ENCODE results near the gene FBXL2.

FBXL2 gene

GRCh38 chr3:33394403-33395054 lies 117.3 kb downstream of the FBXL2 start:
- H3K79me1 ChIP-seq (ENCODE audit: low read length), result no peaks in the 10 kb centered on the region
- no CpG with 5 or more reads among the region's 1 CpG for WGBS (ENCODE audit: extremely low coverage, insufficient coverage, low lambda C conversion rate)
- no peak overlapping the region for H2BK5ac ChIP-seq (ENCODE audit: low read length)
- no peak overlapping the region for H3K56ac ChIP-seq (ENCODE audit: low read length)
- no peak overlapping the region for H4K8ac ChIP-seq (ENCODE audit: low read depth, low read length)
- H2BK120ac ChIP-seq (ENCODE audit: low read depth, low read length), result no peak overlapping the region
- H2BK15ac ChIP-seq (replicated peaks; ENCODE audit: low read depth), result no peak overlapping the region
- no peaks in the 10 kb centered on the region for H3K4me1 ChIP-seq (ENCODE audit: control insufficient read depth, low read depth, low read length)
- H3K4me3 ChIP-seq (ENCODE audit: low read length), result no peak overlapping the region
- H3K27me3 ChIP-seq (ENCODE audit: insufficient read depth, low read length, poor library complexity), result no peaks in the 10 kb centered on the region
- H3K79me2 ChIP-seq (ENCODE audit: control insufficient read depth, insufficient read depth, low read length), result no peaks in the 10 kb centered on the region
- H3K4me2 ChIP-seq (ENCODE audit: low read length), result no peak overlapping the region
- H3K36me3 ChIP-seq (ENCODE audit: control insufficient read depth, insufficient read depth, low read length), result peaks cover 10% of the 10 kb centered on the region
- no peak overlapping the region for H3K27ac ChIP-seq (ENCODE audit: low read depth, low read length)
- H3K23ac ChIP-seq (ENCODE audit: low read length), result no peak overlapping the region
- H4K5ac ChIP-seq (ENCODE audit: low read length), result no peak overlapping the region
- H2AK5ac ChIP-seq (ENCODE audit: low read length), result no peak overlapping the region
- H3K9ac ChIP-seq (ENCODE audit: low read length), result no peak overlapping the region
- no peak overlapping the region for H3K18ac ChIP-seq (ENCODE audit: low read length)
- no peak overlapping the region for H3K4ac ChIP-seq (ENCODE audit: low read depth, low read length)
- no peak for DNase-seq

GRCh38 chr3:33395900-33396299 lies 118.7 kb downstream of the FBXL2 start:
- DNase-seq, result no peak
- no peaks in the 10 kb centered on the region for H3K27me3 ChIP-seq (ENCODE audit: insufficient read depth, low read length, poor library complexity)
- H3K4ac ChIP-seq (ENCODE audit: low read depth, low read length), result no peak overlapping the region
- H3K23ac ChIP-seq (ENCODE audit: low read length), result no peak overlapping the region
- no peak overlapping the region for H2BK5ac ChIP-seq (ENCODE audit: low read length)
- H3K79me1 ChIP-seq (ENCODE audit: low read length), result no peaks in the 10 kb centered on the region
- H2BK15ac ChIP-seq (replicated peaks; ENCODE audit: low read depth), result no peak overlapping the region
- no peak overlapping the region for H3K56ac ChIP-seq (ENCODE audit: low read length)
- no CpG with 5 or more reads among the region's 7 CpGs for WGBS (ENCODE audit: extremely low coverage, insufficient coverage, low lambda C conversion rate)
- H3K4me1 ChIP-seq (ENCODE audit: control insufficient read depth, low read depth, low read length), result no peaks in the 10 kb centered on the region
- no peak overlapping the region for H3K9ac ChIP-seq (ENCODE audit: low read length)
- H3K4me3 ChIP-seq (ENCODE audit: low read length), result no peak overlapping the region
- H3K36me3 ChIP-seq (ENCODE audit: control insufficient read depth, insufficient read depth, low read length), result peaks cover 10% of the 10 kb centered on the region
- H4K8ac ChIP-seq (ENCODE audit: low read depth, low read length), result no peak overlapping the region
- H3K4me2 ChIP-seq (ENCODE audit: low read length), result no peak overlapping the region
- no peak overlapping the region for H3K18ac ChIP-seq (ENCODE audit: low read length)
- no peak overlapping the region for H2BK120ac ChIP-seq (ENCODE audit: low read depth, low read length)
- no peaks in the 10 kb centered on the region for H3K79me2 ChIP-seq (ENCODE audit: control insufficient read depth, insufficient read depth, low read length)
- H4K5ac ChIP-seq (ENCODE audit: low read length), result no peak overlapping the region
- H3K27ac ChIP-seq (ENCODE audit: low read depth, low read length), result no peak overlapping the region
- H2AK5ac ChIP-seq (ENCODE audit: low read length), result no peak overlapping the region

- H4K5ac ChIP-seq (ENCODE audit: low read length), result no peak overlapping the region
- H3K4ac ChIP-seq (ENCODE audit: low read depth, low read length), result no peak overlapping the region
- H3K79me2 ChIP-seq (ENCODE audit: control insufficient read depth, insufficient read depth, low read length), result no peaks in the 10 kb centered on the region
- no peak overlapping the region for H3K27ac ChIP-seq (ENCODE audit: low read depth, low read length)
- H3K79me1 ChIP-seq (ENCODE audit: low read length), result no peaks in the 10 kb centered on the region
- H3K4me3 ChIP-seq (ENCODE audit: low read length), result no peak overlapping the region
- WGBS (ENCODE audit: extremely low coverage, insufficient coverage, low lambda C conversion rate), result no CpG with 5 or more reads among the region's 5 CpGs
- H2BK120ac ChIP-seq (ENCODE audit: low read depth, low read length), result no peak overlapping the region
- H3K4me1 ChIP-seq (ENCODE audit: control insufficient read depth, low read depth, low read length), result no peaks in the 10 kb centered on the region
- no peak overlapping the region for H3K18ac ChIP-seq (ENCODE audit: low read length)
- H3K27me3 ChIP-seq (ENCODE audit: insufficient read depth, low read length, poor library complexity), result no peaks in the 10 kb centered on the region
- H4K8ac ChIP-seq (ENCODE audit: low read depth, low read length), result no peak overlapping the region
- no peak overlapping the region for H3K56ac ChIP-seq (ENCODE audit: low read length)
- no peak for DNase-seq
- no peak overlapping the region for H2BK5ac ChIP-seq (ENCODE audit: low read length)
- H3K36me3 ChIP-seq (ENCODE audit: control insufficient read depth, insufficient read depth, low read length), result peaks cover 12% of the 10 kb centered on the region
- H3K9ac ChIP-seq (ENCODE audit: low read length), result no peak overlapping the region
- no peak overlapping the region for H3K23ac ChIP-seq (ENCODE audit: low read length)
- no peak overlapping the region for H2BK15ac ChIP-seq (replicated peaks; ENCODE audit: low read depth)
- no peak overlapping the region for H3K4me2 ChIP-seq (ENCODE audit: low read length)
- no peak overlapping the region for H2AK5ac ChIP-seq (ENCODE audit: low read length)
Measured at GRCh38 chr3:33398410-33398809, 121.2 kb downstream of the FBXL2 start.

GRCh38 chr3:33401781-33402180 lies 124.5 kb downstream of the FBXL2 start:
- no peak overlapping the region for H3K27ac ChIP-seq (ENCODE audit: low read depth, low read length)
- no peak overlapping the region for H2BK120ac ChIP-seq (ENCODE audit: low read depth, low read length)
- H3K4ac ChIP-seq (ENCODE audit: low read depth, low read length), result no peak overlapping the region
- peaks cover 9% of the 10 kb centered on the region for H3K36me3 ChIP-seq (ENCODE audit: control insufficient read depth, insufficient read depth, low read length)
- H3K4me1 ChIP-seq (ENCODE audit: control insufficient read depth, low read depth, low read length), result no peaks in the 10 kb centered on the region
- no peak overlapping the region for H2BK15ac ChIP-seq (replicated peaks; ENCODE audit: low read depth)
- H3K4me2 ChIP-seq (ENCODE audit: low read length), result no peak overlapping the region
- no peak overlapping the region for H4K5ac ChIP-seq (ENCODE audit: low read length)
- no peaks in the 10 kb centered on the region for H3K27me3 ChIP-seq (ENCODE audit: insufficient read depth, low read length, poor library complexity)
- H3K18ac ChIP-seq (ENCODE audit: low read length), result no peak overlapping the region
- WGBS (ENCODE audit: extremely low coverage, insufficient coverage, low lambda C conversion rate), result no CpG with 5 or more reads among the region's 2 CpGs
- no peak overlapping the region for H3K23ac ChIP-seq (ENCODE audit: low read length)
- H3K4me3 ChIP-seq (ENCODE audit: low read length), result no peak overlapping the region
- no peak overlapping the region for H4K8ac ChIP-seq (ENCODE audit: low read depth, low read length)
- H3K56ac ChIP-seq (ENCODE audit: low read length), result no peak overlapping the region
- no peak overlapping the region for H2AK5ac ChIP-seq (ENCODE audit: low read length)
- no peak overlapping the region for H3K9ac ChIP-seq (ENCODE audit: low read length)
- no peak for DNase-seq
- peaks cover 2% of the 10 kb centered on the region for H3K79me1 ChIP-seq (ENCODE audit: low read length)
- H2BK5ac ChIP-seq (ENCODE audit: low read length), result no peak overlapping the region
- no peaks in the 10 kb centered on the region for H3K79me2 ChIP-seq (ENCODE audit: control insufficient read depth, insufficient read depth, low read length)

- Histone ChIP-seq H3K4me3 (ENCODE audit: low read length) (no peak overlapping the region), H2BK5ac (ENCODE audit: low read length) (no peak overlapping the region), H3K9ac (ENCODE audit: low read length) (no peak overlapping the region), H3K36me3 (ENCODE audit: control insufficient read depth, insufficient read depth, low read length) (peaks cover 9% of the 10 kb centered on the region), H3K23ac (ENCODE audit: low read length) (no peak overlapping the region), H3K79me2 (ENCODE audit: control insufficient read depth, insufficient read depth, low read length) (no peaks in the 10 kb centered on the region), H3K4me1 (ENCODE audit: control insufficient read depth, low read depth, low read length) (no peaks in the 10 kb centered on the region), H3K27ac (ENCODE audit: low read depth, low read length) (no peak overlapping the region), H3K4ac (ENCODE audit: low read depth, low read length) (no peak overlapping the region), H2AK5ac (ENCODE audit: low read length) (no peak overlapping the region), H3K18ac (ENCODE audit: low read length) (no peak overlapping the region), H3K27me3 (ENCODE audit: insufficient read depth, low read length, poor library complexity) (no peaks in the 10 kb centered on the region), H2BK15ac (replicated peaks; ENCODE audit: low read depth) (no peak overlapping the region), H4K8ac (ENCODE audit: low read depth, low read length) (no peak overlapping the region), H3K79me1 (ENCODE audit: low read length) (peaks cover 2% of the 10 kb centered on the region), H3K4me2 (ENCODE audit: low read length) (no peak overlapping the region), H3K56ac (ENCODE audit: low read length) (no peak overlapping the region), H4K5ac (ENCODE audit: low read length) (no peak overlapping the region), H2BK120ac (ENCODE audit: low read depth, low read length) (no peak overlapping the region)
- no peak for DNase-seq
- no CpG with 5 or more reads among the region's 3 CpGs for WGBS (ENCODE audit: extremely low coverage, insufficient coverage, low lambda C conversion rate)
Measured at GRCh38 chr3:33402936-33403335, 125.7 kb downstream of the FBXL2 start.

GRCh38 chr3:33403756-33404155 lies 126.5 kb downstream of the FBXL2 start:
- H3K27ac ChIP-seq (ENCODE audit: low read depth, low read length), result no peak overlapping the region
- H3K23ac ChIP-seq (ENCODE audit: low read length), result no peak overlapping the region
- H4K5ac ChIP-seq (ENCODE audit: low read length), result no peak overlapping the region
- no peak for DNase-seq
- H2AK5ac ChIP-seq (ENCODE audit: low read length), result no peak overlapping the region
- no CpG with 5 or more reads among the region's 6 CpGs for WGBS (ENCODE audit: extremely low coverage, insufficient coverage, low lambda C conversion rate)
- no peak overlapping the region for H3K4ac ChIP-seq (ENCODE audit: low read depth, low read length)
- no peak overlapping the region for H2BK120ac ChIP-seq (ENCODE audit: low read depth, low read length)
- no peak overlapping the region for H3K4me2 ChIP-seq (ENCODE audit: low read length)
- H2BK15ac ChIP-seq (replicated peaks; ENCODE audit: low read depth), result no peak overlapping the region
- no peaks in the 10 kb centered on the region for H3K4me1 ChIP-seq (ENCODE audit: control insufficient read depth, low read depth, low read length)
- H3K56ac ChIP-seq (ENCODE audit: low read length), result no peak overlapping the region
- no peak overlapping the region for H3K9ac ChIP-seq (ENCODE audit: low read length)
- peaks cover 2% of the 10 kb centered on the region for H3K79me1 ChIP-seq (ENCODE audit: low read length)
- no peak overlapping the region for H4K8ac ChIP-seq (ENCODE audit: low read depth, low read length)
- H3K4me3 ChIP-seq (ENCODE audit: low read length), result no peak overlapping the region
- H3K79me2 ChIP-seq (ENCODE audit: control insufficient read depth, insufficient read depth, low read length), result no peaks in the 10 kb centered on the region
- H3K27me3 ChIP-seq (ENCODE audit: insufficient read depth, low read length, poor library complexity), result no peaks in the 10 kb centered on the region
- no peak overlapping the region for H2BK5ac ChIP-seq (ENCODE audit: low read length)
- peaks cover 5% of the 10 kb centered on the region for H3K36me3 ChIP-seq (ENCODE audit: control insufficient read depth, insufficient read depth, low read length)
- H3K18ac ChIP-seq (ENCODE audit: low read length), result no peak overlapping the region
